Smooth muscle cell of bladder (primary cell): ENCODE results near the gene ERP44. TPM values are rescaled to one million over a fixed set of nuclear protein-coding genes. Genes with fewer than 3 reads are reported as not detected.

ENCODE experiments used
- total RNA-seq: library from RNA; depleted of rRNA; stranded (reverse); fragments of >200 nt; gene quantifications from 2 replicates; pipeline ENCODE4 v1.2.3, GENCODE V29; 2014

ERP44 gene
- total RNA-seq = 9.0 and 11.1 TPM in 2 replicates

GRCh38 chr9:100098887-100099721 is at the start of gene ERP44, which contains the start of gene INVS:
TSS of gene ERP44 (minus strand) at chr9:100099000. CDS start at chr9:100098840, 160 bp downstream.
TSS of gene INVS (plus strand) at chr9:100099243. CDS start at chr9:100104522, 5,279 bp downstream.

Other genes starting within 250 kb of the ERP44 start
- gene STX17, start 192.3 kb downstream of the ERP44 start, total RNA-seq = 14.5 and 16.5 TPM in 2 replicates
- gene INVS, start 243 bp upstream of the ERP44 start, total RNA-seq = 26.7 and 32.3 TPM in 2 replicates